GM12878 (cell line): Measurements from ENCODE around the gene DAD1. TPM values are rescaled to one million over a fixed set of nuclear protein-coding genes. Genes with fewer than 3 reads are reported as not detected.

Source experiments
- ATAC-seq: fragments of 200-7000 bp; cut with Tn5 transposase; 3 replicates; pipeline ENCODE4 v1.9.1; 2020; ENCODE audit warnings: mild to moderate bottlenecking, moderate library complexity
- BruUV-seq: library from RNA; stranded (reverse); fragments of 400-500 nt; replicated peaks from 2 replicates; lab custom pipeline; 2021; lab: Mats Ljungman, UMichigan
- CTCF ChIA-PET: fragments of 300-600 bp; sonication (Branson Sonifier 250); formaldehyde crosslinking; extraction: SDS; loops from one replicate; lab custom pipeline; 2021; ENCODE audit warnings: inconsistent platforms; lab: Yijun Ruan, JAX
- POLR2A ChIA-PET: fragments of 350-600 bp; formaldehyde crosslinking; extraction: SDS; loops from one replicate; lab custom pipeline; 2021; ENCODE audit warnings: inconsistent platforms; lab: Charles Lee
- RAD21 ChIA-PET: fragments of 300-600 bp; sonication (Branson Sonifier 250); formaldehyde crosslinking; loops from one replicate; lab custom pipeline; 2023; ENCODE audit warnings: antibody characterized with exemption; ENCODE audit not compliant: unreplicated experiment; lab: Charles Lee
- SMC1A ChIA-PET: fragments of 300-600 bp; sonication (Branson Sonifier 250); formaldehyde crosslinking; loops from one replicate; lab custom pipeline; 2023; ENCODE audit not compliant: unreplicated experiment, uncharacterized antibody; lab: Charles Lee
- DNase-seq: peaks from one replicate; pipeline ENCODE4 v3.0.0-alpha.2; 2011; ENCODE audit warnings: low read depth, low spot score
- FAIRE-seq: peaks from 3 replicates; lab custom pipeline; 2011; peaks lifted over from hg19 to GRCh38; lab: Jason Lieb, UNC
- H2AFZ ChIP-seq: 2 replicates; pipeline ENCODE4 v1.6.0; 2011; ENCODE audit warnings: low read depth, low read length, control low read depth; ENCODE audit not compliant: control insufficient read depth
- H3K27ac ChIP-seq: 2 replicates; pipeline ENCODE4 v1.5.1; 2011; ENCODE audit warnings: control low read depth; ENCODE audit not compliant: control insufficient read depth, insufficient read depth
- H3K27me3 ChIP-seq, 2 experiments: replicated peaks in 1 of 2; 2 replicates each; pipeline versions ENCODE4 v1.6.0 to v1.6.1; 2011; ENCODE audit warnings: low read length in 1 of 2; ENCODE audit not compliant: control insufficient read depth in 2 of 2, insufficient read depth in 2 of 2
- H3K36me3 ChIP-seq, 2 experiments: 2 replicates each; pipeline ENCODE4 v1.5.1; 2011; ENCODE audit warnings: low read length in 1 of 2; ENCODE audit not compliant: control insufficient read depth in 2 of 2, insufficient read depth in 2 of 2
- H3K4me1 ChIP-seq: 2 replicates; pipeline ENCODE4 v1.6.1; 2011; ENCODE audit warnings: mild to moderate bottlenecking, low read length, moderate library complexity, mixed read lengths; ENCODE audit not compliant: control insufficient read depth, insufficient read depth
- H3K4me2 ChIP-seq: 2 replicates; pipeline ENCODE4 v1.6.0; 2011; ENCODE audit warnings: control low read depth; ENCODE audit not compliant: control insufficient read depth, insufficient read depth
- H3K4me3 ChIP-seq: fragments of 200-600 bp; sonication (generic); 2 replicates; pipeline ENCODE4 v1.5.1; 2016
- H3K79me2 ChIP-seq: 2 replicates; pipeline ENCODE4 v1.6.0; 2011; ENCODE audit warnings: low read length; ENCODE audit not compliant: control insufficient read depth, insufficient read depth
- H3K9ac ChIP-seq: 2 replicates; pipeline ENCODE4 v1.8.0; 2011; ENCODE audit warnings: low read length, control low read depth, mixed read lengths; ENCODE audit not compliant: control insufficient read depth, insufficient read depth
- H3K9me3 ChIP-seq: replicated peaks from 3 replicates; pipeline ENCODE4 v1.5.1; 2011; ENCODE audit warnings: mild to moderate bottlenecking, low read length; ENCODE audit not compliant: control insufficient read depth, insufficient read depth
- H4K20me1 ChIP-seq: 2 replicates; pipeline ENCODE4 v1.6.0; 2011; ENCODE audit not compliant: control insufficient read depth, insufficient read depth
- IKZF1 ChIP-seq: fragments of 450-650 bp; conservative IDR thresholded peaks from 2 replicates; pipeline ENCODE4 v1.6.1; 2017; ENCODE audit warnings: antibody characterized with exemption, mild to moderate bottlenecking
- WGBS: methylation state at CpG from one replicate; pipeline ENCODE4 v1.1.6; 2016; ENCODE audit warnings: low lambda C conversion rate; ENCODE audit not compliant: insufficient replicate concordance, insufficient coverage; ENCODE audit errors: missing lambda C conversion rate; 5-methylcytosine and 5-hydroxymethylcytosine counted together
- in situ Hi-C: fragments of 300-500 bp; cut with MboI; formaldehyde crosslinking; loops from 9 replicates; pipeline ENCODE4 v1.14.3; 2018; ENCODE audit warnings: mixed read lengths
- intact Hi-C: fragments of 100-400 bp; cut with micrococcal nuclease; formaldehyde crosslinking; loops from one replicate; pipeline ENCODE4 v1.14.2; 2022; ENCODE audit not compliant: unreplicated experiment
- polyA plus RNA-seq, 11 experiments: library from polyadenylated mRNA; depleted of rRNA in 4 of 11; unstranded in 6 of 11; stranded (reverse) in 5 of 11; fragments of >200 nt; fragmentation: Nextera tagmentation in 4 of 11; fragmentation: Illumina TruSeq in 1 of 11; extraction: Ambion mirVana in 4 of 11; extraction: Trizol in 1 of 11; gene quantifications; 1 replicate in 1 of 11; 2 replicates in 10 of 11; pipeline versions ENCODE4 v1.2.1 to v1.2.3, GENCODE V29; 2011 to 2016; ENCODE audit warnings: inconsistent platforms in 2 of 11, missing spikeins in 2 of 11, low read depth in 1 of 11
- total RNA-seq, 4 experiments: library from RNA; depleted of rRNA in 3 of 4; stranded (reverse); fragments of >200 nt in 3 of 4; fragmentation: Illumina TruSeq in 1 of 4; extraction: Trizol in 1 of 4; gene quantifications; 2 replicates each; pipeline versions ENCODE4 v1.2.1 to v1.2.3, GENCODE V29; 2013 to 2021
- TF ChIP-seq, protein P1 (sequence below): IDR thresholded peaks from 2 replicates; pipeline ENCODE4 v1.6.1; 2011; ENCODE audit warnings: borderline replicate concordance, low read depth, mild to moderate bottlenecking, moderate library complexity, mixed read lengths, low read length; ENCODE audit not compliant: insufficient read depth; ENCODE audit errors: extremely low read length
- TF ChIP-seq, protein P2 (sequence below): fragments of 450-650 bp; IDR thresholded peaks from 2 replicates; pipeline ENCODE4 v1.6.1; 2018; ENCODE audit warnings: mild to moderate bottlenecking, low read depth, moderate library complexity; ENCODE audit not compliant: partially characterized antibody

The DAD1 gene
- total and polyA plus RNA-seq, 10 of the 15 experiments (the other 5 are each of a cell fraction or from before 2014, with no cell fraction given), result 161 to 920 (median 319) TPM

DNA sequence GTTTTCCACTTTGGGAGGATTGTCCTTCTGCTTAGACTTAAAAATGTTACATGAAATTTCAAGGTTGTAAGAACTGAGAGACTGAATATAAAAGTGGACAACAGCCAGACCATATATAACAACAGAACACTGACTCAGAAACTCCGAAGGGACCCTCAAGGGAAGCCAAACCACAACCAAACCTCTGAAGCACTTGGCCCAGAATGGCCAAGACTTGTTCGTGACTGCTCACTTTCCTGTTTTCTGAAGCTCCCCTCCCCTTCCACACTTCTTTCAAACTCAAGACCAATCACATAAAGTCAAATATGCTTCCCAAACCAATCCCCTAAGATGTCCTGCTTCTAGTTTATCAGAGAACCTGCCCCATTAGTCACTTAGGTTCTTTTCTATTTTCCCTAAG lies 41.5 kb upstream of the DAD1 start:
- ChIA-PET CTCF (interaction anchor here (1.2 kb wide), 1 partner anchor 32 kb away, joined by 3 read pairs; no protein-coding TSS in a partner anchor), RAD21 (no interaction called here)
- in situ Hi-C loops, result no loop called here

More for the DNA sequence above, 41.5 kb upstream of the DAD1 start:
- Histone ChIP-seq H3K4me2 (no peak overlapping the region), H2AFZ (no peak overlapping the region)
- no TSS peak for BruUV-seq
- SMC1A ChIA-PET, result no interaction called here
- no peak for TF ChIP-seq IKZF1
- TF ChIP-seq, protein P1, sequence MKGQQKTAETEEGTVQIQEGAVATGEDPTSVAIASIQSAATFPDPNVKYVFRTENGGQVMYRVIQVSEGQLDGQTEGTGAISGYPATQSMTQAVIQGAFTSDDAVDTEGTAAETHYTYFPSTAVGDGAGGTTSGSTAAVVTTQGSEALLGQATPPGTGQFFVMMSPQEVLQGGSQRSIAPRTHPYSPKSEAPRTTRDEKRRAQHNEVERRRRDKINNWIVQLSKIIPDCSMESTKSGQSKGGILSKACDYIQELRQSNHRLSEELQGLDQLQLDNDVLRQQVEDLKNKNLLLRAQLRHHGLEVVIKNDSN, result no peak
- TF ChIP-seq, protein P2, sequence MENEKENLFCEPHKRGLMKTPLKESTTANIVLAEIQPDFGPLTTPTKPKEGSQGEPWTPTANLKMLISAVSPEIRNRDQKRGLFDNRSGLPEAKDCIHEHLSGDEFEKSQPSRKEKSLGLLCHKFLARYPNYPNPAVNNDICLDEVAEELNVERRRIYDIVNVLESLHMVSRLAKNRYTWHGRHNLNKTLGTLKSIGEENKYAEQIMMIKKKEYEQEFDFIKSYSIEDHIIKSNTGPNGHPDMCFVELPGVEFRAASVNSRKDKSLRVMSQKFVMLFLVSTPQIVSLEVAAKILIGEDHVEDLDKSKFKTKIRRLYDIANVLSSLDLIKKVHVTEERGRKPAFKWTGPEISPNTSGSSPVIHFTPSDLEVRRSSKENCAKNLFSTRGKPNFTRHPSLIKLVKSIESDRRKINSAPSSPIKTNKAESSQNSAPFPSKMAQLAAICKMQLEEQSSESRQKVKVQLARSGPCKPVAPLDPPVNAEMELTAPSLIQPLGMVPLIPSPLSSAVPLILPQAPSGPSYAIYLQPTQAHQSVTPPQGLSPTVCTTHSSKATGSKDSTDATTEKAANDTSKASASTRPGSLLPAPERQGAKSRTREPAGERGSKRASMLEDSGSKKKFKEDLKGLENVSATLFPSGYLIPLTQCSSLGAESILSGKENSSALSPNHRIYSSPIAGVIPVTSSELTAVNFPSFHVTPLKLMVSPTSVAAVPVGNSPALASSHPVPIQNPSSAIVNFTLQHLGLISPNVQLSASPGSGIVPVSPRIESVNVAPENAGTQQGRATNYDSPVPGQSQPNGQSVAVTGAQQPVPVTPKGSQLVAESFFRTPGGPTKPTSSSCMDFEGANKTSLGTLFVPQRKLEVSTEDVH, result no peak
- TF ChIP-seq, all 136 proteins: peak for 0
- FAIRE-seq (no peak), ATAC-seq (no peak), DNase-seq (no peak)
- intact Hi-C loops, result no loop called here
- WGBS, result 32% methylated on average over 2 of the region's 2 CpGs
- POLR2A ChIA-PET, result interaction anchor here (0.5 kb wide), 1 partner anchor 277 kb away, joined by 3 read pairs; no protein-coding TSS in a partner anchor
- no peaks in the 10 kb centered on the region for H3K79me2 ChIP-seq
- no peaks in the 10 kb centered on the region; a peak in 1 of 4 replicates for H3K27me3 ChIP-seq
- no peaks in the 10 kb centered on the region; the same call in 2 of the 3 replicates for H3K9me3 ChIP-seq
- no peaks in the 10 kb centered on the region for H3K4me1 ChIP-seq
- no peaks in the 10 kb centered on the region for H3K36me3 ChIP-seq
- H3K4me3 ChIP-seq, result no peak overlapping the region
- H3K9ac ChIP-seq, result no peak overlapping the region
- H3K27ac ChIP-seq, result no peak overlapping the region
- H4K20me1 ChIP-seq, result no peaks in the 10 kb centered on the region
